Astrocyte (in vitro differentiated cells and primary cell): ENCODE measurements around the gene ADAMTS6.

Experiments
- EZH2 ChIP-seq: IDR thresholded peaks from 2 replicates; pipeline ENCODE4 v1.6.1; 2012; ENCODE audit warnings: mild to moderate bottlenecking, low read length, inconsistent platforms; ENCODE audit not compliant: insufficient read depth
- TF ChIP-seq, protein P1 (sequence below): IDR thresholded peaks from 2 replicates; pipeline ENCODE4 v1.5.1; 2011; ENCODE audit warnings: low read depth, mild to moderate bottlenecking, inconsistent platforms, low read length, moderate library complexity; ENCODE audit not compliant: insufficient read depth

DNA sequence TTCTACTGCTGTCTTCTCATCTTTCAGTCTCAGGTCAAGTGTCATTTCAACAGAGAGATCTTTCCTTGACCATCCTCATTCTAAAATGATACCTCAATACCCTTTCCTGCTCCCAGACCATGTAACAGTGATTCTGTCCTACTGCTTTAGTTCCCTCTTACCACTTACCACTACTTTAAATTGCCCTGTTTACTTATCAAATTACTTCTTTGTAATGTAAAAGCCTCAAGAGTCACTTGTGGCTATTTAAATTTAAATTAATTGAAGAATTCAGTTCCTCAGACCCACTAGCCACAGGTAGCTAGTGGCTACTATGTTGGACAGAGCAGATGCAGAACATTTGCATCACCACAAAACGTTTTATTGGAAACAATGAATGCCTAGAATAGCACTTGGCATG lies 217.3 kb downstream of the ADAMTS6 start:
- TF ChIP-seq, protein P1, sequence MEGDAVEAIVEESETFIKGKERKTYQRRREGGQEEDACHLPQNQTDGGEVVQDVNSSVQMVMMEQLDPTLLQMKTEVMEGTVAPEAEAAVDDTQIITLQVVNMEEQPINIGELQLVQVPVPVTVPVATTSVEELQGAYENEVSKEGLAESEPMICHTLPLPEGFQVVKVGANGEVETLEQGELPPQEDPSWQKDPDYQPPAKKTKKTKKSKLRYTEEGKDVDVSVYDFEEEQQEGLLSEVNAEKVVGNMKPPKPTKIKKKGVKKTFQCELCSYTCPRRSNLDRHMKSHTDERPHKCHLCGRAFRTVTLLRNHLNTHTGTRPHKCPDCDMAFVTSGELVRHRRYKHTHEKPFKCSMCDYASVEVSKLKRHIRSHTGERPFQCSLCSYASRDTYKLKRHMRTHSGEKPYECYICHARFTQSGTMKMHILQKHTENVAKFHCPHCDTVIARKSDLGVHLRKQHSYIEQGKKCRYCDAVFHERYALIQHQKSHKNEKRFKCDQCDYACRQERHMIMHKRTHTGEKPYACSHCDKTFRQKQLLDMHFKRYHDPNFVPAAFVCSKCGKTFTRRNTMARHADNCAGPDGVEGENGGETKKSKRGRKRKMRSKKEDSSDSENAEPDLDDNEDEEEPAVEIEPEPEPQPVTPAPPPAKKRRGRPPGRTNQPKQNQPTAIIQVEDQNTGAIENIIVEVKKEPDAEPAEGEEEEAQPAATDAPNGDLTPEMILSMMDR = no peak
- no peak for TF ChIP-seq EZH2
